ENCODE data around the gene ACO2.

Gene ACO2

GRCh38 chr22:41488596-41489385, 19.9 kb downstream of the ACO2 start:
- no peak for DNase-seq (ENCODE audit: low spot score)

DNA sequence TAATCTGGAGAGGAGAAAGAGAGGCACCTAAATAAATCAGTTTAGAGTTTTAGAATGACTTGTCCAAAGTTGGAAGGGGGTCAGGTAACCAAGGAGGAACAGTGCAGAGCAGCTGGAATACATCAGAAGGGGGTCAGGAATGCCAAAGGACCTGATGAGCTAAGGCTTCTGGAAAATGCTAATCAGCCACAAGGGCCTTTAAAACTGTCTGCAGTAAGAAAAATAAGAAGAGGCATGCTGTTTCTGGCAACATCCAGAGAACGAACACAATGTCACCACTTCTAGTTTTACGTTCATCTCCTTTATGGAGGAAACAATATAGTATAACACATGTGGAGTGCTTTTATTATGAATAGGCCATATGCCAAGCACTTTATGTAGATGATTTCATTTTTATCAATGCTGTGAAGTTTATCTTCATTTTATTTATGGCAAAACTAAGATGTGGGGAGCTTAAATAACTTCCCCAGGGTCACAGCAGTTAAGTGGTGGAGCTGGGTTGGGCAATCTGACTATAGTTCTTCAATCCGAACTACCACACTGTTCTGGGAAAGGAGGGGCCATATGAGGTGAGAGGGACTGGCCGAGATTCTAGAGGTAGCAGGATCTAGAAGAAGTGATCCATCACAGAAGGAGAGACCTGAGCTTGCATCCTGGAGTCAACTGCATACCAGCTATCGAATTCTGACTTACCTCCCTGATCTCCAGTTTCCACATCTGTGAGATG, 22.6 kb downstream of the ACO2 start:
- DNase-seq (ENCODE audit: low spot score), result no peak

- peak; percentile 56 for DNase-seq (ENCODE audit: low spot score)
Measured at GRCh38 chr22:41498303-41498835, 29.5 kb downstream of the ACO2 start.

DNA sequence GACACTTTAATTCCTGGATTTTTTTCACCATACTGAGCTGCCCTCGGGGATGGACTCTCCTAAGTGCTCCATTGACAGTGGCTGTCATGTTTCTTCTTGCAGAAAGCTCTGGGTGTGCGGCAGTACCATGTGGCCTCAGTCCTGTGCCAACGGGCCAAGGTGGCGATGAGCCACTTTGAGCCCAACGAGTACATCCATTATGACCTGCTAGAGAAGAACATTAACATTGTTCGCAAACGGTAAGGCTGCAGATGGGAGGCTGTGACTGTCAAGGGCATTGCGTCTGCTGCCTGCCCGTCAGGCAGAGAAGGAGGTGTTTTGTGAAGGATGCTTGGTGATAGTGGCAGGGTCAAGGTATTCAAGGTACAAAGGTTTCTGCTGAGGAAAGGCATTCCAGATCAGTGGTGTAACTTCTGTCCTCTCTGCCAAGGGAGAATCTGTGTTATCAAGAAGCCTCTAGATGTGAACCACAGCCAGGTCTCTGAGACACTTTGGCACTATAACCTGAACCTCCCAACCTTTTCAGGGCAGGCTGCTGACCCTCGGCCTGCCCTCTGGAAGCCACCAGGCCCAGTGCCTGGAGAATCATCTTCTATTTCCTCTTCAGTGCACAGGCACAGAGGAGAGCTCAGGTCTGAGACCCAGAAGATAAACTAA, 30.8 kb downstream of the ACO2 start:
- no peak for DNase-seq (ENCODE audit: low spot score)

GRCh38 chr22:41500303-41500702, 31.4 kb downstream of the ACO2 start:
- DNase-seq (ENCODE audit: low spot score), result no peak

- peak; percentile 57 for DNase-seq (ENCODE audit: low spot score)
Measured at GRCh38 chr22:41501209-41501608, 32.3 kb downstream of the ACO2 start.

DNA sequence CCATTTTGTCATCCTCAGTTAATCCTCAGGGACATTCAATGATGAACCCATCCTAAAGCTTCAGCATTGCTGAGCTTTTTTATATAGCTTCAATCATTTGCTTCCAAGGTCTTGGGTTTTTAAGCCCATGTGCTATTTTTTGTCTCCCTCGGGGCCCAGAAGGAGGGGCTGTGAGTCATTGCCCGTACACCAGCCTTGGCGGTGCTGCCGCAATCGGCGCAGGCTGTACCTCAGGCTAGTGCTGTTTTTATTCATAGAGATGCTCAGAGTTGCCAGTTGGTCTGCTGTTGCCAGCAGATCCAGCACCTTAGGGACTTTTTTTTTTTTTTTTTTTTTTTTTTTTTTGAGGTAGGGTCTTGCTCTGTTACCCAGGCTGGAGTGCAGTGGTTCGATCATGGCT, 35.5 kb downstream of the ACO2 start:
- no peak for DNase-seq (ENCODE audit: low spot score)

DNA sequence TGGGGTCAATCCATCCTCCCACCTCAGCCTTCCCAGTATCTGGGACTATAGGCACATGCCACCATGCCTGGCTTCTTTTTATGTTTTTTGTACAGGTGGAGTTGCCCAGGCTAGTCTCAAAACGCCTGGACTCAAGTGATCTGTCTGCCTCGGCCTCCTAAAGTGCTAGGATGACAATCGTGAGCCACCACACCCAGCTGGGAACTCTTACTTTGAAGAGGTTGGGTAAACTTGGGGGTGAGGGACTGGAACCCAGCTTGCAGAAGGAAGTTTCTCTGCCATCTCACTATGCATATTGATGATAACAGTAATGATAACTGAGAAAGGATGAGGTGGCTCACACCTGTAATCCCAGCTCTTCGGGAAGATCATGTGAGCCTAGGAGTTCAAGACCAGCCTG, 35.9 kb downstream of the ACO2 start:
- DNase-seq (ENCODE audit: low spot score), result peak; percentile 39

DNA sequence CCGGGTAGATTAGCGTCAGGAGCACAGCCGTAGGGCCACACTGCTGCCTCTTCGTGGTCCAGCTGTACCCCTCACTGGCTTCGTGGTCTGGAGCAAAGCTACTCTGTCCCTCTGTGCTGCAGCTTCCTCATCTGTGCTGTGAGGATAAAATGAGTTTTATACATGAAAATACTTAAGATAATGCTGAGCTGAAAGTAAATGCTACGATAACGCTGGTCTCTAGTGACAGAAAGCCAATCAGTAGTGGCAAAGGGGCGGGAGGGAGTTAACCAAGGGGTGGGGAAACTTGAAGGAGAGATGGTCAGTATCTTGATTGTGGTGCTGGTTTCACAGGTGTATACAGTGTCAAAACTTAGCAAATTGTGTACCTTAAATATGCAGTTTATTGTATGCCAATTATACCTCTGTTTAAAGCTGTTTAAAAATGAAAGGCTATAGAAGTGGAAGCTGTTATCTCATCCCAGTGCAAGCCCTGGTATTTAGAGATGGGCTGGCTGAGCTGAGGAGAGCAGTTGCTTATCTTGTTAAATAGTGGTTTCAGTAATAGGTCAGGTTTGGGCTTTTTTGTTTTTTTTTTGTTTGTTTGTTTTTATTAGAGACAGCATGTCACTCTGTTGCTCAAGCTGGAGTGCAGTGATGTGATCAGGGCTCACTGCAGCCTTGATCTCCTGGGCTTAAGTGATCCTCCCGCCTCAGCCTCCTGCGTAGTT, 36.7 kb downstream of the ACO2 start:
- peak; percentile 51 for DNase-seq (ENCODE audit: low spot score)

DNA sequence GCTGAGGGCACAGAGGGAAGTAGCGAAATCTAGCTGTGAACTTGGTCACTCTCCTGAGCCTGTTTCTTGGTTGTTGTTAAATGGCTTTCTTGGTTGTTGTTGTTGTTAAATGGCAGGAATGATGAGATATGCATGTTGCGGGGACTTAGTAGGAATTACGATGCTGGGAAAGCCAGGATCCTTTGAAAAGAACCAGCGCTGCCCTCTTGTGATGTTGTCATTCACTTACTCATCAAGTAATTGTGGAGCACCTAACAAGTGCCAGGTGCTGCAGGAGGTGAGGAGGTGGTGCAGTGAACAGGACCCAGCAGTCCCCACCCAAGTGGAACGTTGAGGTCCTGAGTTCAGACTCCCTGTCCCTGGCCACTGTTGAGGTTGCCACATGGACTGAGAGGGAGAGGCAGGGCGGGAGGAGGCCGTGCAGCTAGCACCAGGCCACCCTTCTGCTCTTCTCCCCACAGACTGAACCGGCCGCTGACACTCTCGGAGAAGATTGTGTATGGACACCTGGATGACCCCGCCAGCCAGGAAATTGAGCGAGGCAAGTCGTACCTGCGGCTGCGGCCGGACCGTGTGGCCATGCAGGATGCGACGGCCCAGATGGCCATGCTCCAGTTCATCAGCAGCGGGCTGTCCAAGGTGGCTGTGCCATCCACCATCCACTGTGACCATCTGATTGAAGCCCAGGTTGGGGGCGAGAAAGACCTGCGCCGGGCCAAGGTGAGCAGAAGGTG, 38.6 kb downstream of the ACO2 start:
- no peak for DNase-seq (ENCODE audit: low spot score)

DNA sequence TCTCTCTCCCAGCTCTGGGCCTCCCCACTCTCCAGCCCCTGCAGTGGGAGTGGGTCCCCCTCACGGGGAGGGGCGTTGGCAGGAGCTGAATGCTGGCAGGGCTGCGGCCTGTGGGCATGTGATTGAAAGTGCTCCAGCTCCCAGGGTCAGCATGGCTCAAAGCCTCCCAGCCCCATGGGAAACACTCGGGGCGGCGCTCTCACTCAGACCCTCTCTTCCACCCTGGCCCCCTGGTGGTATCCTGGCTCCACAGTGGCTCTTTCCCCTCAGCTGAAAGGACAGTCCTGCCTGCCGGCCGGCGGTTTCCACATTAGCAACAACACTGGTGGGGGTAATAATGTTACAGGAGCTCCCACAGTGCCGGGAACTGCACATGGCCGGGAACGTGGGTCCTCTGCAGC, 39.9 kb downstream of the ACO2 start:
- no peak for DNase-seq (ENCODE audit: low spot score)

GRCh38 chr22:41511521-41511968, 42.6 kb downstream of the ACO2 start:
- no peak for DNase-seq (ENCODE audit: low spot score)

DNA sequence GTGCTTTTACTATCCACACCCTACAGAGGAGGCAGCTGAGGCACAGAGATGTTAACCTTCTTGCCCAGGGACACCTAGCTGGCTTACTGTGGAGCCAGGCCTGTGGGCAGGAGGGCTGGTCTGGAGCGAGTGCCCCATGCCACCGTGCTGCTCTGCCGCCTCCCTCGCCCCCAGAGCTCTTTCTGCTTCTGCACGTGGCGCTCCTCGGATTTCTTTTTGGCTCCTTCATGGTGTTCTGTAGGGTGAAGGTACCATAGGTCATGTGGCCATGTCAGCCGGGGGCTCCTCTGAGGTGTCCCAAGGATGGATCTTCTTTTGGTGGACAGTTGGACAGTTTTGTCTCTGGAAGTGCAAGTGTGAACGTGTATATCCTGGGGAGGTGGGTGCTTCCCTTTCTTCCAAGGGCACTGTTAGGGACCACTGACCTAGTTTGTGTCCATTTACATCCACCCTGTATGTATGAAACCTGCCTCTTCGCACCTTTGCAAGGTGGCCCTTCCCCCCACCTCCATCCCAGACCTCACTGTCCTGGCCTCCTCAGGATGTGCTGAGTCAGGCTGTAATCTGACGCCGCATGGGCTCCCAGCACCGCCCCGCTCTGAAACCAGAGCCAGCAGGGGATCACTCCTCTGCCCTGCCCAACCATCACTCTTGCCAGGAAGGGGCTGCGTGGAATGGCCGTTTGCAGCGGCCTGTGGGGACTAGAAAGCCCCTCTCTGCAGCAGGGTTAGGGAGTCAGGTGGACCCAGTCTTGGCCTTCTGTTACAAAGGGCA, 43.7 kb downstream of the ACO2 start:
- DNase-seq (ENCODE audit: low spot score), result peak; percentile 82

- DNase-seq (ENCODE audit: low spot score), result no peak
Measured at GRCh38 chr22:41513391-41513790, 44.5 kb downstream of the ACO2 start.

DNA sequence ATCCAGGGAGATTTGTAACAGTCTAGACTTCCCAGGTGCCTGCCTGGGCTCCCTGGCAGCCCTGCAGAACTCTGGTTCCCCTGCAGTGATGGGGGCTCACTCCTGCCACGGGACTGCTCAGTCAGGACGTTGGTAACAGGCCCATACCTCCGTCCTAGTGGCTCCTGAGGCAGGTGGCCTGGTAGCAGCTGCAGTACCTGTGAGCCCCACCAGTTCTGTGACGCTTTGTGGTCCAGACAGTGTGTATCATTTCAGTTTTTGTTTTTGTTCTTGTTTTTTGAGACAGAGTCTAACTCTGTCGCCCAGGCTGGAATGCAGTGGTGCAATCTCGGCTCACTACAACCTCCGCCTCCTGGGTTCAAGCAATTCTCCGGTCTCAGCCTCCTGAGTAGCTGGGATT, 47.5 kb downstream of the ACO2 start:
- no peak for DNase-seq (ENCODE audit: low spot score)

DNA sequence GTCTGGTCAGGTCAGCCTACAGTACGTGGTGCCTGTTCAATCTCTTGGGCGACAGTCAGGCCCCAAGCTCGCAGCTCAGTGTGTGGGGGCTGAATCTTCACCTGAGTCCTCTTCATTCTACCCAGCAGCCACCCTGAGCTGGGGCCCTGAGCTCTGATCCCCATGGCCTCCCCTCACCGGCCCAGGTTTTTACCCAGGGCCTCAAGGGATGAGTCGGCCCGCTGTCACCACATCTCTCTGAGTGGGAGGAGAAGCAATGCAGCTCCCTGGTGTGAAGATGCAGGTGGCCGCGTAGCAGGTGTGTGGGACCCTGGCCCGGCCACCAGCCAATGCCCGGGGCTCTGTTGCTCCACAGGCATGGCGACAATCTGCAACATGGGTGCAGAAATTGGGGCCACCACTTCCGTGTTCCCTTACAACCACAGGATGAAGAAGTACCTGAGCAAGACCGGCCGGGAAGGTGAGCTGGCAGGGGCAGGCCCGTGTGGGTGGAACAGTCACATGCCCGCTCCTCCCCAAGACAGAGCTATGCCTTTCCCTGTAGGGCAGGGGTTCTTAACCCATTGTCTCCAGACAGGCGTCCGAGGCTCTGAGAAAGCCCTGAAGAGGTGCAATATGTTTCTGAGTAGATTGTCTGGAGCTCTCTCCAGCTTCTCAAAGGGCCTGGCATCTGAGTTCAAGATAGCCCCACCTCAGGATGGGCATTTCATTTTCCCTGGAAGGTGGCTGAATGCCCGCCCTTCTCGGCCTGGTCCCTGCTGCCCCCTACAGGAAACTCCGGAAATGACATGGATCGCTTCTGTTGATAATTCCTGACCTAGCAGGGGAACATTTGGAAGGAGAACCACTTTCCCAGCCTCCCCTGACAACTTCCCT, 48.5 kb downstream of the ACO2 start:
- peak; percentile 77 for DNase-seq (ENCODE audit: low spot score)

GRCh38 chr22:41518048-41518347, 49.1 kb downstream of the ACO2 start:
- no peak for DNase-seq (ENCODE audit: low spot score)

DNA sequence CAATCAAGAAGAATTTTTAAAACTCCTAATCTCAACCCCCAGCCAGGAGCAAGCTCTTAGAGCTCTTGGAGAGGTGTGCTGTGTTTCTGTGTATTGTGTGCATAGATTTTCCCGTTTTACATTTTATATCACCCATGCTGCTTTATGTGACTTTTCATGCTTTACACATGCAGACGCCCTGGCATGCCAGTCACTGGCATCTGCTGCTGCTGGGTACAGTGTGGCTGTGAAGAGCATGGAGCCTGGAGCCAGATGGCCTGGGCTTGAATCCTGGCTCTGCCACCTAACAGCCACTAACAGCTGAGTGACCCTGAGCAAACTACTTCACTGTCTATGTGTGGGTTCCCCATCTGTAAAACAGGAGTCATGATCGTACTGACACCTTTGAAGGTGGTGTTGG, 52.2 kb downstream of the ACO2 start:
- DNase-seq (ENCODE audit: low spot score), result no peak

- no peak for DNase-seq (ENCODE audit: low spot score)
Measured at GRCh38 chr22:41522813-41523212, 53.9 kb downstream of the ACO2 start.
